ENCODE data around the gene NT5C1A. TPM values are rescaled to one million over a fixed set of nuclear protein-coding genes. Genes with fewer than 3 reads are reported as not detected.
A peak's percentile ranks its signal among the peaks of the same experiment; 100 is the strongest.

Gene NT5C1A
- total RNA-seq, 2 donors from 2014 or later = 0.29 TPM; not detected in 1

DNA sequence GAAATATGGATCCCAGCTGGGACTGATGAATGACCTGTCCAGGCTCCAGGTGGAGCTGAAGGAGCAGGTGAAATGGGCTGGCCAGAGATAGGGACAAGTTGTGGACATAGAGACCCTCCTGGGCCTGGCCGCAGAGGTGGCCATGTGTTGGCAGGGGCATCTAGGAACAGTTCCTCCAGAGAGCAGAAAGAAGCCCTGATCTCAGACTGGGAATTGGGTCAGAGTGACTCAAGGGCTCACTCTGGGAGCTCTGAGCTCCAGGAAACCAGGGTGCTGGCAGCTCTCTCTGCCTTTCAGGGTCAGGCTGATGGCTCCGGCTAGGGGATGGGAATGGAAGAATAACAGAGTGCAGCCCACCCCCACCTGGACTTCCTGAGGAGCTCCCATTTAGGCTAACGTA is 3.0 kb downstream of the NT5C1A start:
- H3K9me3 Mint-ChIP-seq = no peaks in the 10 kb centered on the region
- ATAC-seq (replicated peaks in 1 of 2) (no peak), DNase-seq (no peak)
- H3K4me1 Mint-ChIP-seq (ENCODE audit: low read depth) = peaks cover 36% of the 10 kb centered on the region
- no peak overlapping the region for H3K4me3 Mint-ChIP-seq
- peaks cover 48% of the 10 kb centered on the region for H3K27me3 Mint-ChIP-seq (ENCODE audit: low read depth)
- H3K27ac Mint-ChIP-seq = no peak overlapping the region
- H3K36me3 Mint-ChIP-seq (ENCODE audit: insufficient read depth in 2 of 2) = no peaks in the 10 kb centered on the region

DNA sequence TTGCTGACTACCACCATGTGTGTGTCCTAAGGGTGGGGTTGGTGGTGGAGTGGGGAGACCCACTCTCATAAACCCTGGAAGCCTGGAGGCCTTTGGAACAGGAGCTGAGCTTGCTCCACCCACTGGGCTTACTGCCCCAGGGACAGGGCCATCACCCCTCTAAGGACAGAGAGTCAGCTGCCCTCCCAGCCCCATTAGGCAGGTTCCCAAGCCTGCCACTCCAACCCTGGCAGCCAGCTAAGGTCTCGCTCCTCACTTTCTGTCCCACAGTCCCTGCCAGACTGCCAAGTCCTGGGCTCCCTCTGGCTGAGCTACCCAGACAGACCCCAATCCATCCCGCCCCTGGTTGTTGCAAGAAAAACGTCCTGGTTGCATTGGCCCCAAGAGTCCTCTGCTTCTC is 3.8 kb downstream of the NT5C1A start:
- no peaks in the 10 kb centered on the region for H3K36me3 Mint-ChIP-seq (ENCODE audit: insufficient read depth in 2 of 2)
- ATAC-seq (replicated peaks in 1 of 2) (no peak), DNase-seq (no peak)
- peaks cover 36% of the 10 kb centered on the region for H3K4me1 Mint-ChIP-seq (ENCODE audit: low read depth)
- no peak overlapping the region for H3K27ac Mint-ChIP-seq
- H3K27me3 Mint-ChIP-seq (ENCODE audit: low read depth) = peaks cover 40% of the 10 kb centered on the region
- H3K4me3 Mint-ChIP-seq = no peak overlapping the region
- H3K9me3 Mint-ChIP-seq = no peaks in the 10 kb centered on the region

GRCh38 chr1:39666772-39667171 is 5.1 kb downstream of the NT5C1A start:
- peak overlapping the region; percentile 87 for H3K27ac Mint-ChIP-seq
- H3K9me3 Mint-ChIP-seq = no peaks in the 10 kb centered on the region
- peak; percentile 63 to 79 for DNase-seq
- H3K4me3 Mint-ChIP-seq = peak overlapping the region; percentile 57 to 70
- peak; percentile 91 to 92 for ATAC-seq (replicated peaks in 1 of 2)
- H3K36me3 Mint-ChIP-seq (ENCODE audit: insufficient read depth in 2 of 2) = no peaks in the 10 kb centered on the region
- H3K4me1 Mint-ChIP-seq (ENCODE audit: low read depth) = peaks cover 36% of the 10 kb centered on the region
- H3K27me3 Mint-ChIP-seq (ENCODE audit: low read depth) = peaks cover 34% of the 10 kb centered on the region

GRCh38 chr1:39663559-39663958 is 8.3 kb downstream of the NT5C1A start:
- ATAC-seq (replicated peaks in 1 of 2) (no peak), DNase-seq (no peak)
- Mint-ChIP-seq H3K27me3 (ENCODE audit: low read depth) (peaks cover 18% of the 10 kb centered on the region), H3K4me3 (no peak overlapping the region), H3K9me3 (no peaks in the 10 kb centered on the region), H3K27ac (no peak overlapping the region), H3K36me3 (ENCODE audit: insufficient read depth in 2 of 2) (no peaks in the 10 kb centered on the region), H3K4me1 (ENCODE audit: low read depth) (peaks cover 27% of the 10 kb centered on the region)

DNA sequence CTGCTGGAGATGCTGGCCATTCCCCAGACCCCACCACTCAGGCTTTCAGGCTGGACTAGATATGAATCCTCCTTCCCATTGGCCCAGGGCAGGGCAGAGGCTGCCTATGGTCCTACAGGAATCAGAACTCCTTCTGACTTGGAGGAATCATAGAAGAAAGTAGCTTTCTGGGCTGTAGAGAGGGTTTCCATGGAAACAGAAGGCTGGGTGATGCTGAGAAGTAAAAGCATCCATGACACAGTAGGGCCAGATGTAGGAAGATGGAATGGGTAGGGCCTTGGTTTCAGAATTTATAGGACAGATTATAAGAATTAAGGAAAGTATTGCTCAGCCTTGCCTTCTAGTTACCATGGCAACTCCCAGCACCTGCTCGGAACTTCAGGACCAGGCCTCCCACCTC is 9.0 kb downstream of the NT5C1A start:
- ATAC-seq (replicated peaks in 1 of 2) = no peak
- no peak for DNase-seq
- H3K36me3 Mint-ChIP-seq (ENCODE audit: insufficient read depth in 2 of 2) = no peaks in the 10 kb centered on the region
- H3K4me1 Mint-ChIP-seq (ENCODE audit: low read depth) = peaks cover 26% of the 10 kb centered on the region
- H3K4me3 Mint-ChIP-seq = no peak overlapping the region
- H3K27me3 Mint-ChIP-seq (ENCODE audit: low read depth) = peaks cover 12% of the 10 kb centered on the region
- H3K9me3 Mint-ChIP-seq = no peaks in the 10 kb centered on the region
- H3K27ac Mint-ChIP-seq = no peak overlapping the region

DNA sequence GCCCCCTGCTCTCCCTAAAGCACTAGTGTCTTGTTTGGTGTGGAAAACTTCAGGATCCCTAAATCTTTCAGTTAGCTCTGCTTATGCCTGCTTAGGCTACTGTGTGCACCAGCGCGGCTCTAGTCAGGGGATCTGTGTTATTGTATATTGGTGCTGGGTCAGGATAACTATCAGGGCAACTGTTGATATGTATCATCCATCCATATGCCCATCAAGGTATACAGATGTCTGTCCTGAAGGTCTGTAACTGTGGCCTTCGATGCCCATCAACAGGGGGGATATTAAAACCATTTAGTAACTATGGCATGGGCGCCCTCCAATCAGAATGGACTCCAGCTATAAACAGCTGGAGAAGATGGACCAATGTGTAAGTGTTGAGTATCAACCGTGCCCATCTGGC is 12.4 kb downstream of the NT5C1A start:
- H3K9me3 Mint-ChIP-seq = no peaks in the 10 kb centered on the region
- H3K4me1 Mint-ChIP-seq (ENCODE audit: low read depth) = peaks cover 7% of the 10 kb centered on the region
- DNase-seq = no peak
- no peak for ATAC-seq (replicated peaks in 1 of 2)
- H3K36me3 Mint-ChIP-seq (ENCODE audit: insufficient read depth in 2 of 2) = no peaks in the 10 kb centered on the region
- peaks cover 7% of the 10 kb centered on the region for H3K27me3 Mint-ChIP-seq (ENCODE audit: low read depth)
- H3K27ac Mint-ChIP-seq = no peak overlapping the region
- H3K4me3 Mint-ChIP-seq = no peak overlapping the region

- DNase-seq = no peak
- Mint-ChIP-seq H3K36me3 (ENCODE audit: insufficient read depth in 2 of 2) (no peaks in the 10 kb centered on the region), H3K9me3 (no peaks in the 10 kb centered on the region), H3K4me3 (no peak overlapping the region), H3K27me3 (ENCODE audit: low read depth) (peaks cover 11% of the 10 kb centered on the region), H3K27ac (no peak overlapping the region), H3K4me1 (ENCODE audit: low read depth) (peaks cover 8% of the 10 kb centered on the region)
- no peak for ATAC-seq (replicated peaks in 1 of 2)
These were observed 12.8 kb downstream of the NT5C1A start for GRCh38 chr1:39659110-39659509.

GRCh38 chr1:39657923-39658485 is 13.9 kb downstream of the NT5C1A start:
- Mint-ChIP-seq H3K4me3 (peak overlapping the region; percentile 42 to 60), H3K27me3 (ENCODE audit: low read depth) (peaks cover 17% of the 10 kb centered on the region), H3K4me1 (ENCODE audit: low read depth) (peaks cover 19% of the 10 kb centered on the region), H3K27ac (no peak overlapping the region), H3K9me3 (no peaks in the 10 kb centered on the region), H3K36me3 (ENCODE audit: insufficient read depth in 2 of 2) (no peaks in the 10 kb centered on the region)
- ATAC-seq (replicated peaks in 1 of 2) (peak; percentile 77 to 80), DNase-seq (peak; percentile 70 to 83)

- Mint-ChIP-seq H3K4me1 (ENCODE audit: low read depth) (peaks cover 19% of the 10 kb centered on the region), H3K4me3 (peak overlapping the region in 1 of 2 donors; percentile 60), H3K9me3 (no peaks in the 10 kb centered on the region), H3K36me3 (ENCODE audit: insufficient read depth in 2 of 2) (no peaks in the 10 kb centered on the region), H3K27ac (no peak overlapping the region), H3K27me3 (ENCODE audit: low read depth) (peaks cover 17% of the 10 kb centered on the region)
- ATAC-seq (replicated peaks in 1 of 2) = no peak
- DNase-seq = no peak
These were observed 14.5 kb downstream of the NT5C1A start for GRCh38 chr1:39657402-39657801.

- no peak overlapping the region for H3K27ac Mint-ChIP-seq
- DNase-seq = no peak
- no peak for ATAC-seq (replicated peaks in 1 of 2)
- no peaks in the 10 kb centered on the region for H3K9me3 Mint-ChIP-seq
- no peaks in the 10 kb centered on the region for H3K36me3 Mint-ChIP-seq (ENCODE audit: insufficient read depth in 2 of 2)
- H3K4me3 Mint-ChIP-seq = no peak overlapping the region
- peaks cover 17% of the 10 kb centered on the region for H3K27me3 Mint-ChIP-seq (ENCODE audit: low read depth)
- H3K4me1 Mint-ChIP-seq (ENCODE audit: low read depth) = peaks cover 19% of the 10 kb centered on the region
These were observed 15.5 kb downstream of the NT5C1A start for GRCh38 chr1:39656391-39656790.

GRCh38 chr1:39655578-39656268 is 16.2 kb downstream of the NT5C1A start:
- peaks cover 15% of the 10 kb centered on the region for H3K27me3 Mint-ChIP-seq (ENCODE audit: low read depth)
- no peaks in the 10 kb centered on the region for H3K36me3 Mint-ChIP-seq (ENCODE audit: insufficient read depth in 2 of 2)
- ATAC-seq (replicated peaks in 1 of 2) (no peak), DNase-seq (no peak)
- peaks cover 19% of the 10 kb centered on the region for H3K4me1 Mint-ChIP-seq (ENCODE audit: low read depth)
- H3K9me3 Mint-ChIP-seq = no peaks in the 10 kb centered on the region
- H3K4me3 Mint-ChIP-seq = no peak overlapping the region
- no peak overlapping the region for H3K27ac Mint-ChIP-seq

GRCh38 chr1:39654291-39654690 is 17.6 kb downstream of the NT5C1A start:
- DNase-seq (no peak), ATAC-seq (replicated peaks in 1 of 2) (no peak)
- Mint-ChIP-seq H3K4me1 (ENCODE audit: low read depth) (peaks cover 19% of the 10 kb centered on the region), H3K4me3 (no peak overlapping the region), H3K9me3 (no peaks in the 10 kb centered on the region), H3K36me3 (ENCODE audit: insufficient read depth in 2 of 2) (no peaks in the 10 kb centered on the region), H3K27ac (no peak overlapping the region), H3K27me3 (ENCODE audit: low read depth) (peaks cover 10% of the 10 kb centered on the region)

- Mint-ChIP-seq H3K27ac (no peak overlapping the region), H3K27me3 (ENCODE audit: low read depth) (peaks cover 10% of the 10 kb centered on the region), H3K36me3 (ENCODE audit: insufficient read depth in 2 of 2) (no peaks in the 10 kb centered on the region), H3K9me3 (no peaks in the 10 kb centered on the region), H3K4me3 (no peak overlapping the region), H3K4me1 (ENCODE audit: low read depth) (peaks cover 19% of the 10 kb centered on the region)
- ATAC-seq (replicated peaks in 1 of 2) = peak; percentile 75 to 82
- peak; percentile 79 to 81 for DNase-seq
These were observed 18.3 kb downstream of the NT5C1A start for GRCh38 chr1:39653546-39654031.

GRCh38 chr1:39652554-39652953 is 19.4 kb downstream of the NT5C1A start:
- H3K4me3 Mint-ChIP-seq = no peak overlapping the region
- H3K27me3 Mint-ChIP-seq (ENCODE audit: low read depth) = peaks cover 10% of the 10 kb centered on the region
- H3K27ac Mint-ChIP-seq = no peak overlapping the region
- no peaks in the 10 kb centered on the region for H3K9me3 Mint-ChIP-seq
- no peaks in the 10 kb centered on the region for H3K36me3 Mint-ChIP-seq (ENCODE audit: insufficient read depth in 2 of 2)
- ATAC-seq (replicated peaks in 1 of 2) = no peak
- peaks cover 11% of the 10 kb centered on the region for H3K4me1 Mint-ChIP-seq (ENCODE audit: low read depth)
- DNase-seq = no peak
